Embryonic facial prominence (tissue), 1 donor: ENCODE data around the gene SHC3.

Experiments
- DNase-seq: peaks from one replicate; pipeline ENCODE4 v3.0.0-alpha.2; 2016; ENCODE audit errors: extremely low spot score

The SHC3 gene

GRCh38 chr9:89024727-89025126 lies 153.9 kb downstream of the SHC3 start:
- DNase-seq: no peak

- no peak for DNase-seq
These were observed 154.9 kb downstream of the SHC3 start for GRCh38 chr9:89023740-89024139.

- no peak for DNase-seq
These were observed 155.7 kb downstream of the SHC3 start for GRCh38 chr9:89022902-89023301.

DNA sequence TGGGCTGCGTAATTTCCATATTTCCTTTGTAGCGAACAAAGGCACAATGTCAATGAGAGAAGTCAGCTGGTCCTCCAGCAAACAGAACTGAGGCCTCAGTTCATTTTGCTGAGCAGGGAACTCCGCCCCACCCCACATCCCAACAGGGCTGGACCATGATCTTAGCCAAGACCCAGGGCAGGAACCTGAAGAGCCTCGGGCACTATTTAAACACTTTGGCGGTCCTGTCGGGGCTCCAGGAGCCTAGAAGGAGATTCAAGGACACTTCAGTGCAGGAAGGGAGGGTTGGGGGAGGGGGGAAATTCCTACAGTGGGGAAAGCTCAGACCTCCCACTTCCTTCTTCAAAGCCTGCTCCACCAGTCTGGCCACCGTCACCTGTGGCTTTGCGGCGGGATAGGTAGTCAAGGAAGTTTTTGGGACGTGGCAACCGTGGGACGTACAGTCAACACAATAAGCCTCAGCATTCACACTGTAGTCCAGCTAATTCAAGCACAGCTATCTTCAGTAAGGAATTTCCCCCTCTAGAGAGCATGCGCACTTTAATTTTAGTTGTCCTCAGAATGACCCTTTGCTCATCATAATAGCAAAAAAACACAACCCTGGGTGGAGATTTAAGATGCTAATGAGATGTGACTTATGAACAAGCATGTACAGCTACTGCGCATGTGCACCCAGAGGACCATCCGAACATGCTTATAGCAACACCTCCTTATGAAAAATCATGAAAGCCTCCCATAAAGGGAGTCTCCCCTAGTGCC lies 156.4 kb downstream of the SHC3 start:
- no peak for DNase-seq

DNA sequence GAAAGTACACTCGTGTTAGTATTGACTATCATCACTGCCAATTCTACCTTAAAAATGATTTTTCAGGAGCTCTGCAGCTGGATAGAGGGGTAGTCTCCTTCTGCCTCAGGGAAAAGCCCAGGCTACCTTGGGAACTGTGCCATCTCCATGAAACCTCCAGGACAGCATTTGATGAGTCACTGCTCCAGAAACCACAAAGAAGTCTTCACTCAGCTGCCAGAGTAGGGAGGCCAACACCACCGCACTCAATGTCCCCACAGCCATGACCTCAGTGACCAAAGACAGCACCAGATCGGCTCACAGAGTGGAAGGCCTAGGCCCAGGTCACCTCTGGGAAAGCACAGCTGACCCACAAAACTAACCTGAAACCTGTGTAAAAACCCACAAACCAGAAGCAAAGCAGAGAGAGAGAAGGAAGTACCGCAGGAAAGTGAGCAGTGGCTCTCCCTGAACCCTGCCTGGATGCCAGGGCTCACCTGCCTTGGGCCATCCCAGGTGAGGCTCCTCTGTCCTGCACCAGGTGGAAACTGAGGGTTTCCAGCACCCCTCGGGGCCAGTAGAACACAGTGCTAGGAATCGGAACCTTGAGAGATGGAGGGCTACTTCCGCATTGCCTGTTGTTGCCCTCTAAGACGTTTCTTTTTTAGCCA lies 157.3 kb downstream of the SHC3 start:
- DNase-seq: no peak

- no peak for DNase-seq
These were observed 157.9 kb downstream of the SHC3 start for GRCh38 chr9:89020754-89021153.

- DNase-seq: no peak
These were observed 163.3 kb downstream of the SHC3 start for GRCh38 chr9:89015336-89015735.

GRCh38 chr9:89014153-89014552 lies 164.5 kb downstream of the SHC3 start:
- DNase-seq: no peak

GRCh38 chr9:89013660-89014059 lies 165.0 kb downstream of the SHC3 start:
- no peak for DNase-seq

GRCh38 chr9:89012294-89013042 lies 166.2 kb downstream of the SHC3 start:
- DNase-seq: no peak

GRCh38 chr9:89011683-89012082 lies 166.9 kb downstream of the SHC3 start:
- no peak for DNase-seq

GRCh38 chr9:89010526-89011111 lies 168.0 kb downstream of the SHC3 start:
- DNase-seq: no peak

DNA sequence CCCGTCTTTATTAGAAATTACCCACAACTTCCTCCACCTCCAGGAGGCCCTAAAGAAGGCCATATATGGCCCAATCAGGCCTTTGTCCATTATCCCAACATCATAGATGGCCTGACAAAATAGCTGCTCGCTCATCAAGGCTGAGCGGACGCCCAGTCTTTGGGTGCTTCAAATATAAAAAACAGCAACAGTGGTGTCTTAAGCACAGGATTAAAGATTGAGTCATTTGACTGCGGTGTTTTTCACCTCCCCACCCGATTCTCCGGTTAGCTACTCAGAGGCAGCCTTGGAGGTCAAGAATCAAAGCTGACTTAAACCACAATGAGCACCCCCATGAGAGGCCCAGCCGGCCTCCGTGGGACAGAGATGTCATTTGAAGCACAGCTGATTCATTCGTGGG lies 168.6 kb downstream of the SHC3 start:
- no peak for DNase-seq

DNA sequence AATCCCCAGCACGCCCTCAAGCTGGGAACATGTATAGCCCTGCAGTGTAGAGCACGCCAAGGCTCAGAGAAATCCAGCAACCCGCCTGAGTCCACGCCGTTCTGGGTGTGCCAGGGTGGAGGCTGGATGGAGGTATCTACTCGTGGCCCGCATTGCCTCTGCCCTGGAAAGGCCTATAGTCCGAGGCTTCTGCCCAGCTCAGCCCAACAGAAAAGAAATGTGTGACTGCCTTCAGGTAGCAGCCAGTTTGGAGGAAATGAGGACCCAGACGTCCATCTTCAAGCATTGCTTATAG lies 169.1 kb downstream of the SHC3 start:
- DNase-seq: no peak

- no peak for DNase-seq
These were observed 169.7 kb downstream of the SHC3 start for GRCh38 chr9:89008744-89009545.

DNA sequence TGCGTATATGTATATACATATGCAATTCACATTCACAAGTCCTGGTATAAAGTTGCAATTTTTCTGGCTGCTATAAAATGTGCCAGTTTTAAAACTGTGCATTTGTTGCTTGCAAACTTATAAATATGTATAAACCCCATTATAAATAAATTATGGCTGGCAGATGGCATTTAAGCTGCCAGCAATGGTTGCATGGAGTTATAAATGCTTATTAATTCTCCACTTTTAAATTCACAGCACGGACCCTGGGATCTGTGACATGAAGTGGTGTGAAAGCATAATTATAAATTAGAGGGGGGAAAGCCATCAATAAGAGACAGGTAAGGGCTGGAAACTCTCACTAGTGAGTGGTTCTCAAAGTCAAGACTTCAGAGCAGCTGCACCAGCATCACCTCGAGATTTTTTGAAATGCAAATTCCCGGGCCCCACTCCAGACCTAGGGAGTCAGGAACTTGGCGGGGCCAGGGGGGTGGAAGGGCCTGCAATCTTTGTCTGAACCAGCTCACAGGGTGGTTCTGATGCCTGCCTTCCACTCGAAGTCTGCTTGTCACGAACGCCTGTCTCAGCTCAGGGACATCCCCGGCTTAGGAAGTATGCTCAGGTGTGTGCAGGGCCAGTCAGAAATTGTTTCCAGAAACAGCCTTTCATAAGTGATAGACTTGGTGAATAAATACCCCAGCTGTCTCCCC lies 170.4 kb downstream of the SHC3 start:
- DNase-seq: no peak

DNA sequence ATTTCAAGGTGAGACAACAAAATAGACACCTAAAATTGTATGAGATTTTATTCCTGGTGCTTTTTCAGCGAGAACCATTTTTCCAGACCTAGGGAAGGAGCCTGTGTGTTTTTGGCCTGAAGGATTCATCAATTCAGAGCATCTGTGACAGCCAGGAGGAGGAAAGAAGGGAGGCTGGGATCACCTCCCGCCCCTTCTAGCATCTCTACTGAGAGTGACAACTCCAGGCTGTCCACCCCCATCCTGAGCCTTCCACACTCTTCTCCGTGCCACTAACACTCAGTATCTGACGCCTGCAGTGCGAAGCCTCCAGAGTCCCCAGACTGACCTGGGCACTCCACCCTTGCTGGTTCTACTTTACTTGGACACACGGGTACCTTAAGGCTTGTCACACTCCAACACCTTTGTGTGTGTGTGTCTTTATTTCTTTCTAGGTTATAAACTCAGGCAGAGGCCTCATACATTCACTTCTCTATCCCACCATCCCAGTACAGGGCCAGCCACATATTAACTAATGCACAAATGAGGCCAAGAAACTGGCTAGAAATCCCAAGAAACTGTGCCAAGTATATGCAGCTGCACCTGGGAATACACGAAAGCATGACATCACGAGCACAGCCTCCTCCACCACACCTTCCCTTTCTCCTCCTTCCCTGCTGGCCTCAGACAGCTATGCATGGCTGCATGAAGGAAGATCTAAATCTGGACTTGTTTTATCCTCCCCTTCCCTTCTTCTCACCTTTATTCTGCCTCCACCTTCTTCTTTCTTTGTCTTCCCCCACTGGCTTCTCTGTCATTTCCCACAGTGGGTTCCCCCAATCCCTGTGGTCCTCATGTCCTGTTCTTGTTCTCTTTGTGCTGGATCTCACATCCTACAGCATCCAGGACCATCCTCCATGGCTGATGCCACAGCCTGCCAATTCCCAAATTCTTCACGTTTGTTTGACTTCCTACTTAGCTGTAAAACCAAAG lies 171.3 kb downstream of the SHC3 start:
- DNase-seq: no peak

DNA sequence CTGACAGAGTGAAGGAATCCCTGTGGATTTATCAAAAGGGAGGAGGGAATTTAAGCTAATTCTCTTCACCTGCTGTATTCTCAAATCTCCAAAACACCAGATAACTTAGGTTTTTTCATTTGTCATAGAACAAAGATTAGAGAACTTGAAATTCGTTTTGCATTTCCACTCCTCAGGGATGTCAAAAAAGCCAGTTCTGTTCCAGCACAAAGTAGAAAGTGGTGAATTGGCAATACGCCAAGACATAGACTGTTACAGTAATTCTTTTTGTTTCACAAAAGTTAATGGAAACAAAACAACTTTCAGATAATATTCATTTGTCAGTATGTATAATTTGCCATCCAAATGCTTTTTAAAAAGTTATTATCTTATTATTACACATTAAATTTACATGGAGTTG lies 172.4 kb downstream of the SHC3 start:
- no peak for DNase-seq

DNA sequence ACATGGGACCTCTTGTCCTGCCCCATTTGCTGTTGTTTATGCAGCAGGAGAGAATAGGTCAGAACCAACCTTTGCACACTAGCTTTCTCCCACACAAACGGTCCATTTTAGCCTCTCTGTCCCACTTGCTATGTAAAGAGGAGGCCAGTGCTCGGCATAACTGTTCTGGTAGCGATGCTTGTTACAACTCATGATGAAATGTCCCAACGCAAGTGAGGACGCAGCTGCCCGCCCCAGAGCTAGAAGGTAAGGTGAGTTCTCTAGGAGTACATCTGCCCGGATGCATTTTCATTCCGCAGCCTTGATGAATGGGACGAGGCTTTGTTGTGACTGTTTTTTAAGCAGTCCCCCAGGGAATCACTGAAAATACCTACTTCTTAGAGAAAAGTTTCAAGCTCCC lies 173.3 kb downstream of the SHC3 start:
- no peak for DNase-seq

DNA sequence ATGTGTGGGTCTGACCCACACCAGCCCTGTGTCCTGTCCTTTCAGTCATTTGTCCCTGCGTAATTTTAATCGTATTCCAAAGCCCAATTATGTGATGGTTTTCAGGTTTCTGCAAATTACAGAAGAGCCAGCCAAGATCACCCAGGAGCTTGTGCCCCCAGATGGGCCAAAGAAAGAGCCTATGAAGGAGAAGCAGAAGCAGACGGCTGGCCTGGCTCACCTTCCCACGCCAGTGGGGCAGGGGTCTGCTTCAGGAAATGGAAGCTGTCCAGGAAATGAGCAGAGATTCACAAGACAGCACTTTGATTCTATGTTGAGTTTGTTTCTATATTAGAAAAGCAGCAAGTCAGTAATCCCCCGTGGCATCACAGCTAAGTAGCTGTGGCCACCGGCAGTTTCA lies 175.6 kb downstream of the SHC3 start:
- DNase-seq: no peak
